ENCODE data around the gene GPR17. TPM values are rescaled to one million over a fixed set of nuclear protein-coding genes. Genes with fewer than 3 reads are reported as not detected.

Gene GPR17
- total RNA-seq, 2 experiments from 2014 or later = 0.22 TPM; not detected in 1

DNA sequence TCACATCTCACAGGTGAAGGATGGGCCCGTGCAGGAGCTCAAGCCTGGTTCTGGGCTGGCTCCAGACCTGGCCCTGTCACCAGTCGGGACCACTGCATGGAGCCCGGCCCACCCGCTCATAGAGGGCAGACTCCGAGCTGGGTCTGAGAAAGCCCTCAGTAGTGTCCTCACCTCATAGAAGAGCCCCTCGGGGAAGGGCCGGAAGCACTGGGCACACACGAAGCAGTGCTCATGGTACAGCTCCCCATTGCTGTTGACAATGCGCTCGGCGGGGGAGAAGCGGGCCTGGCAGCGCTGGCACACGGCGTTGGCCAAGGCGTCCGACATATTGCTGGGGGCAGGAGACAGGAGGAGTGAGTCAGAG, 11.3 kb downstream of the GPR17 start:
- H3K36me3 ChIP-seq (ENCODE audit: insufficient read depth, low read length) = no peaks in the 10 kb centered on the region
- intact Hi-C loops (cut with micrococcal nuclease; ENCODE audit: unreplicated experiment) = no loop called here
- no peak overlapping the region for H3K4me2 ChIP-seq (ENCODE audit: low read length)
- no peak for TF ChIP-seq EZH2phosphoT487 (IDR thresholded peaks at IDR 0.05; ENCODE audit: borderline replicate concordance, low read depth, low read length)
- DNase-seq (ENCODE audit: low spot score) = no peak
- no peaks in the 10 kb centered on the region for H3K4me1 ChIP-seq (ENCODE audit: insufficient read depth, low read length, poor library complexity, severe bottlenecking)
- H3K27ac ChIP-seq (ENCODE audit: low read depth, low read length, poor library complexity, severe bottlenecking) = no peak overlapping the region
- no TSS peak for BruUV-seq (replicated peaks)
- H3K79me2 ChIP-seq (ENCODE audit: insufficient read depth, low read depth, low read length) = no peaks in the 10 kb centered on the region
- H3K9me2 ChIP-seq (ENCODE audit: insufficient read depth, low read length) = no peaks in the 10 kb centered on the region
- H4K20me1 ChIP-seq (ENCODE audit: insufficient read depth, low read length) = no peaks in the 10 kb centered on the region
- POLR2A ChIA-PET = interaction anchor here (0.6 kb wide), 1 partner anchor 143 kb away, joined by 5 read pairs; no protein-coding TSS in a partner anchor
- H3K9me3 ChIP-seq (ENCODE audit: low read length) = no peaks in the 10 kb centered on the region; the same call in 1 of the 2 replicates
- CTCF ChIA-PET (ENCODE audit: unreplicated experiment) = no interaction called here
- no peak overlapping the region for H2AFZ ChIP-seq (ENCODE audit: low read length)
- H3K4me3 ChIP-seq (ENCODE audit: low read depth, low read length, poor library complexity, severe bottlenecking) = no peak overlapping the region

DNA sequence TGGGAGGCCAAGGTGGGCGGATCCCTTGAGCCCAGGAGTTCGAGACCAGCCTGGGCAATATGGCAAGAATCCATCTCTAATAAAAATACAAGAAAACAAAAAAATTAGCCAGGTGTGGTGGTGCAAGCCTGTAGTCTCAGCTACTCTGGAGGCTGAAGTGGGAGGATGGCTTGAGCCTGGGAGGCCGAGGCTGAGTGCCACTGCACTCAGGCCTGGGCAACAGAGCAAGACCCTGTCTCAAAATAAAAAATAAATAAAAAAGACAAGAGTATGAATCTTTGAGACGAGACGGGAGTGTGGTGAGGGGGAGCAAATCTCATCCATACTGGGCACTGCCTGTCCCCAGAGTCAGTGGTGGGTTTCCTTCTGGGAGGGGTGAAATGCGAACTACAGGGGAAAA, 12.2 kb downstream of the GPR17 start:
- Histone ChIP-seq H3K27ac (ENCODE audit: low read depth, low read length, poor library complexity, severe bottlenecking) (no peak overlapping the region), H3K4me1 (ENCODE audit: insufficient read depth, low read length, poor library complexity, severe bottlenecking) (no peaks in the 10 kb centered on the region), H3K4me3 (ENCODE audit: low read depth, low read length, poor library complexity, severe bottlenecking) (no peak overlapping the region), H3K79me2 (ENCODE audit: insufficient read depth, low read depth, low read length) (no peaks in the 10 kb centered on the region), H3K36me3 (ENCODE audit: insufficient read depth, low read length) (no peaks in the 10 kb centered on the region), H2AFZ (ENCODE audit: low read length) (no peak overlapping the region), H4K20me1 (ENCODE audit: insufficient read depth, low read length) (no peaks in the 10 kb centered on the region), H3K9me2 (ENCODE audit: insufficient read depth, low read length) (no peaks in the 10 kb centered on the region), H3K4me2 (ENCODE audit: low read length) (no peak overlapping the region), H3K9me3 (ENCODE audit: low read length) (no peaks in the 10 kb centered on the region; the same call in 1 of the 2 replicates)
- ChIA-PET POLR2A (no interaction called here), CTCF (ENCODE audit: unreplicated experiment) (no interaction called here)
- no peak for DNase-seq (ENCODE audit: low spot score)
- BruUV-seq (replicated peaks) = no TSS peak
- TF ChIP-seq CTCF (conservative IDR thresholded peaks at IDR 0.05; ENCODE audit: low read length) (no peak), EZH2phosphoT487 (IDR thresholded peaks at IDR 0.05; ENCODE audit: borderline replicate concordance, low read depth, low read length) (no peak)
- intact Hi-C loops (cut with micrococcal nuclease; ENCODE audit: unreplicated experiment) = no loop called here

- Histone ChIP-seq H3K4me1 (ENCODE audit: insufficient read depth, low read length, poor library complexity, severe bottlenecking) (no peaks in the 10 kb centered on the region), H3K36me3 (ENCODE audit: insufficient read depth, low read length) (no peaks in the 10 kb centered on the region), H4K20me1 (ENCODE audit: insufficient read depth, low read length) (no peaks in the 10 kb centered on the region), H3K4me2 (ENCODE audit: low read length) (no peak overlapping the region), H3K27ac (ENCODE audit: low read depth, low read length, poor library complexity, severe bottlenecking) (no peak overlapping the region), H3K4me3 (ENCODE audit: low read depth, low read length, poor library complexity, severe bottlenecking) (no peak overlapping the region), H3K9me2 (ENCODE audit: insufficient read depth, low read length) (no peaks in the 10 kb centered on the region), H2AFZ (ENCODE audit: low read length) (no peak overlapping the region), H3K79me2 (ENCODE audit: insufficient read depth, low read depth, low read length) (no peaks in the 10 kb centered on the region), H3K9me3 (ENCODE audit: low read length) (no peaks in the 10 kb centered on the region; the same call in 1 of the 2 replicates)
- POLR2A ChIA-PET = no interaction called here
- intact Hi-C loops (cut with micrococcal nuclease; ENCODE audit: unreplicated experiment) = no loop called here
- no peak for DNase-seq (ENCODE audit: low spot score)
- TF ChIP-seq EZH2phosphoT487 (IDR thresholded peaks at IDR 0.05; ENCODE audit: borderline replicate concordance, low read depth, low read length) = no peak
- no peak for TF ChIP-seq CTCF (conservative IDR thresholded peaks at IDR 0.05; ENCODE audit: low read length)
- BruUV-seq (replicated peaks) = no TSS peak
- CTCF ChIA-PET (ENCODE audit: unreplicated experiment) = no interaction called here
Measured at GRCh38 chr2:127658641-127659407, 12.9 kb downstream of the GPR17 start.

All from OCI-LY7 (cell line).